H1 (cell line): ENCODE data around the gene OVCH2. TPM values are rescaled to one million over a fixed set of nuclear protein-coding genes. Genes with fewer than 3 reads are reported as not detected.
"Not testable (repeated sequence)": the region's sequence is repeated elsewhere in the genome, so short reads cannot be mapped to it uniquely, and the experiment has no call there.

ENCODE experiments used
- CTCF ChIA-PET: fragments of 300-600 bp; sonication (Branson Sonifier 250); formaldehyde crosslinking; loops from one replicate; lab custom pipeline; 2021; ENCODE audit not compliant: partially characterized antibody; lab: Charles Lee
- POLR2A ChIA-PET: fragments of 300-600 bp; sonication (Branson Sonifier 250); formaldehyde crosslinking; loops from one replicate; lab custom pipeline; 2021; ENCODE audit warnings: inconsistent platforms; ENCODE audit not compliant: partially characterized antibody; lab: Charles Lee
- DNase-seq, 2 experiments: peaks; one replicate each; pipeline versions ENCODE4 v3.0.0 to v3.0.0-alpha.2; 2010 to 2022; ENCODE audit warnings: low spot score in 2 of 2, low read depth in 1 of 2, mixed read lengths in 1 of 2
- FAIRE-seq: peaks from 2 replicates; lab custom pipeline; 2011; peaks lifted over from hg19 to GRCh38; lab: Jason Lieb, UNC
- H2AFZ ChIP-seq: 2 replicates; pipeline ENCODE4 v1.8.1; 2012; ENCODE audit warnings: low read length, inconsistent platforms
- H2AK5ac ChIP-seq: 2 replicates; pipeline ENCODE4 v1.6.1; 2013; ENCODE audit warnings: low read depth, low read length
- H2BK120ac ChIP-seq: replicated peaks from 2 replicates; pipeline ENCODE3; 2013; ENCODE audit warnings: low read depth, low read length, inconsistent platforms
- H2BK12ac ChIP-seq: 2 replicates; pipeline ENCODE4 v1.6.1; 2013; ENCODE audit warnings: low read depth, low read length
- H2BK15ac ChIP-seq: 2 replicates; pipeline ENCODE4 v1.6.1; 2013; ENCODE audit warnings: low read length
- H2BK20ac ChIP-seq: 2 replicates; pipeline ENCODE4 v1.6.1; 2013; ENCODE audit warnings: low read length
- H2BK5ac ChIP-seq: 2 replicates; pipeline ENCODE4 v1.6.1; 2013; ENCODE audit warnings: low read depth, low read length
- H3K14ac ChIP-seq: 2 replicates; pipeline ENCODE4 v1.6.1; 2013; ENCODE audit warnings: inconsistent platforms; ENCODE audit not compliant: insufficient read length
- H3K18ac ChIP-seq: 2 replicates; pipeline ENCODE4 v1.6.1; 2013; ENCODE audit warnings: low read length; ENCODE audit errors: extremely low read depth
- H3K23ac ChIP-seq: 2 replicates; pipeline ENCODE4 v1.6.1; 2013; ENCODE audit warnings: inconsistent platforms; ENCODE audit not compliant: insufficient read length
- H3K23me2 ChIP-seq: 2 replicates; pipeline ENCODE4 v1.6.1; 2013; ENCODE audit warnings: low read depth, low read length
- H3K27ac ChIP-seq: 2 replicates; pipeline ENCODE4 v1.6.1; 2011; ENCODE audit warnings: low read depth, low read length, inconsistent platforms
- H3K27me3 ChIP-seq, 4 experiments: replicated peaks in 1 of 4; 1 replicate in 1 of 4; 2 replicates in 3 of 4; pipeline versions ENCODE4 v1.6.1 to v1.8.1; 2011 to 2013; ENCODE audit warnings: low read length in 3 of 4, mild to moderate bottlenecking in 3 of 4, inconsistent platforms in 2 of 4, mixed read lengths in 2 of 4, moderate library complexity in 1 of 4; ENCODE audit not compliant: control insufficient read depth in 3 of 4, insufficient read depth in 3 of 4; ENCODE audit errors: extremely low read depth in 1 of 4
- H3K36me3 ChIP-seq, 4 experiments: 2 replicates each; pipeline versions ENCODE4 v1.6.1 to v1.8.1; 2011 to 2013; ENCODE audit warnings: mild to moderate bottlenecking in 4 of 4, low read length in 3 of 4, moderate library complexity in 2 of 4, control low read depth in 1 of 4, inconsistent platforms in 1 of 4; ENCODE audit not compliant: insufficient read depth in 4 of 4, control insufficient read depth in 2 of 4
- H3K4ac ChIP-seq: replicated peaks from 2 replicates; pipeline ENCODE3; 2013; ENCODE audit warnings: low read length, low read depth, mixed read lengths, inconsistent platforms; ENCODE audit not compliant: insufficient read length
- H3K4me1 ChIP-seq, 4 experiments: replicated peaks in 1 of 4; 1 replicate in 1 of 4; 2 replicates in 3 of 4; pipeline versions ENCODE4 v1.6.1 to v1.8.1; 2011 to 2013; ENCODE audit warnings: low read length in 3 of 4, inconsistent platforms in 2 of 4, mixed read lengths in 1 of 4; ENCODE audit not compliant: insufficient read depth in 4 of 4, control insufficient read depth in 3 of 4
- H3K4me2 ChIP-seq, 2 experiments: 2 replicates each; pipeline versions ENCODE4 v1.6.1 to v1.8.1; 2011 to 2013; ENCODE audit warnings: low read depth in 2 of 2, low read length in 2 of 2, control low read depth in 1 of 2, inconsistent platforms in 1 of 2, mild to moderate bottlenecking in 1 of 2; ENCODE audit not compliant: insufficient read depth in 1 of 2
- H3K4me3 ChIP-seq, 4 experiments: fragments of 200-600, 300-600 bp in 1 of 4; sonication (generic), shearing (Covaris generic), sonication (Bioruptor Twin) in 1 of 4; 2 replicates each; pipeline versions ENCODE4 v1.5.1 to v1.8.1; 2011 to 2016; ENCODE audit warnings: low read length in 4 of 4, low read depth in 3 of 4, control low read depth in 2 of 4, inconsistent platforms in 2 of 4, mild to moderate bottlenecking in 2 of 4, mixed read lengths in 1 of 4, moderate library complexity in 1 of 4; ENCODE audit not compliant: insufficient read depth in 2 of 4; ENCODE audit errors: extremely low read depth in 1 of 4
- H3K56ac ChIP-seq: replicated peaks from 2 replicates; pipeline ENCODE3; 2013; ENCODE audit warnings: low read depth, mild to moderate bottlenecking, mixed read lengths, low read length, inconsistent platforms; ENCODE audit not compliant: insufficient read length
- H3K79me1 ChIP-seq: 2 replicates; pipeline ENCODE4 v1.6.1; 2013; ENCODE audit warnings: low read depth, low read length, control low read depth
- H3K79me2 ChIP-seq, 2 experiments: 2 replicates each; pipeline versions ENCODE4 v1.6.1 to v1.8.1; 2012 to 2013; ENCODE audit warnings: low read length in 2 of 2, mild to moderate bottlenecking in 2 of 2, inconsistent platforms in 1 of 2; ENCODE audit not compliant: insufficient read depth in 2 of 2, control insufficient read depth in 1 of 2
- H3K9ac ChIP-seq, 4 experiments: replicated peaks in 1 of 4; 1 replicate in 1 of 4; 2 replicates in 3 of 4; pipeline versions ENCODE4 v1.6.1 to v1.8.1; 2011 to 2013; ENCODE audit warnings: low read depth in 3 of 4, low read length in 3 of 4, control low read depth in 2 of 4, mild to moderate bottlenecking in 2 of 4, moderate library complexity in 2 of 4, inconsistent platforms in 1 of 4; ENCODE audit errors: extremely low read depth in 1 of 4
- H3K9me3 ChIP-seq, 2 experiments: 2 replicates each; pipeline versions ENCODE4 v1.6.1 to v1.8.1; 2012 to 2013; ENCODE audit warnings: mild to moderate bottlenecking in 2 of 2, moderate library complexity in 2 of 2, control low read depth in 1 of 2, inconsistent platforms in 1 of 2, low read depth in 1 of 2, low read length in 1 of 2, mixed read lengths in 1 of 2; ENCODE audit not compliant: insufficient read depth in 2 of 2
- H4K20me1 ChIP-seq, 2 experiments: replicated peaks in 1 of 2; 2 replicates each; pipeline versions ENCODE3 to v1.8.1; 2011 to 2013; ENCODE audit warnings: inconsistent platforms in 2 of 2, low read length in 2 of 2, mild to moderate bottlenecking in 1 of 2; ENCODE audit not compliant: insufficient read depth in 2 of 2, control insufficient read depth in 1 of 2
- H4K5ac ChIP-seq: 2 replicates; pipeline ENCODE4 v1.6.1; 2013; ENCODE audit warnings: low read length, low read depth, mixed read lengths, inconsistent platforms; ENCODE audit not compliant: insufficient read length
- H4K8ac ChIP-seq: 2 replicates; pipeline ENCODE4 v1.8.0; 2013; ENCODE audit warnings: mild to moderate bottlenecking, moderate library complexity, low read length, inconsistent platforms; ENCODE audit not compliant: insufficient read depth; ENCODE audit errors: extremely low read depth
- H4K91ac ChIP-seq: replicated peaks from 2 replicates; pipeline ENCODE3; 2013; ENCODE audit warnings: low read length, mixed read lengths, inconsistent platforms; ENCODE audit not compliant: insufficient read length
- WGBS, 2 experiments: shearing (Covaris generic) in 1 of 2; methylation state at CpG; one replicate each; pipeline versions ENCODE4 v1.1.6 to v1.1.7; 2013 to 2015; ENCODE audit warnings: low lambda C conversion rate in 2 of 2, mixed read lengths in 2 of 2, inconsistent platforms in 1 of 2, low coverage in 1 of 2, missing lambda C conversion rate in 1 of 2; ENCODE audit not compliant: insufficient replicate concordance in 2 of 2, insufficient coverage in 1 of 2, insufficient read length in 1 of 2; ENCODE audit errors: extremely low coverage in 1 of 2, missing lambda C conversion rate in 1 of 2; 5-methylcytosine and 5-hydroxymethylcytosine counted together
- polyA plus RNA-seq, 7 experiments: library from polyadenylated mRNA; depleted of rRNA in 3 of 7; stranded (reverse) in 5 of 7; unstranded in 2 of 7; fragments of >200 nt in 5 of 7; fragments of 200-250 nt in 2 of 7; gene quantifications; 1 replicate in 5 of 7; 2 replicates in 1 of 7; 4 replicates in 1 of 7; pipeline versions ENCODE4 v1.2.1 to v1.2.3, GENCODE V29; 2011 to 2013; ENCODE audit warnings: missing spikeins in 2 of 7, mixed read lengths in 2 of 7
- total RNA-seq: library from RNA; stranded (reverse); fragmentation: NEBNext Ultra II Directional; extraction: Animal tissue kit (Norgen Biotek cat#: 25700); gene quantifications from 2 replicates; pipeline ENCODE4 v1.2.1, GENCODE V29; 2021

OVCH2 gene
- total and polyA plus RNA-seq, 2 of the 8 experiments (the other 6 are each of a cell fraction or from before 2014, with no cell fraction given), result 0.03 to 1.1 TPM

- CTCF ChIA-PET, result interaction anchor here (1.2 kb wide), 1 partner anchor 92 kb away, joined by 3 read pairs; no protein-coding TSS in a partner anchor
- H3K79me2 ChIP-seq, H4K20me1 ChIP-seq, H2BK20ac ChIP-seq, H3K23ac ChIP-seq, H3K27ac ChIP-seq, H4K5ac ChIP-seq, H4K91ac ChIP-seq, H2AK5ac ChIP-seq, H2BK15ac ChIP-seq, H3K27me3 ChIP-seq, H3K14ac ChIP-seq, H3K56ac ChIP-seq, H2BK5ac ChIP-seq, H3K79me1 ChIP-seq, H2BK12ac ChIP-seq, H3K4me1 ChIP-seq, FAIRE-seq, H4K8ac ChIP-seq, H3K18ac ChIP-seq, POLR2A ChIA-PET, H3K4ac ChIP-seq, H2AFZ ChIP-seq, H2BK120ac ChIP-seq, H3K23me2 ChIP-seq, H3K4me3 ChIP-seq, H3K4me2 ChIP-seq, H3K9ac ChIP-seq: not testable (repeated sequence)
- 93% methylated on average over 3 of the region's 16 CpGs; no CpG with 5 or more reads in 1 of the 2 experiments for WGBS, 2 experiments
- Histone ChIP-seq H3K36me3 (peaks cover 15 to 38% (median 31%) of the 10 kb centered on the region in 4 experiments; a peak in 7 of 8 replicates), H3K9me3 (peaks cover 6 to 28% of the 10 kb centered on the region in 2 experiments)
- peak in 1 of 2 experiments; percentile 6 for DNase-seq
These were observed 42.7 kb downstream of the OVCH2 start for GRCh38 chr11:7663531-7663930.
